CD4-positive, alpha-beta T cell treated with Interleukin-12 subunit alpha and Interleukin-12 subunit beta, for 1 hour (primary cell): ENCODE measurements around the gene PDLIM5.
"Not testable (repeated sequence)": the region's sequence is repeated elsewhere in the genome, so short reads cannot be mapped to it uniquely, and the experiment has no call there.

ENCODE experiments used
- DNase-seq: peaks from one replicate; pipeline ENCODE4 v3.0.0-alpha.2; 2020

Gene PDLIM5

GRCh38 chr4:94463771-94464170 is 12.0 kb downstream of the PDLIM5 start:
- no peak for DNase-seq

GRCh38 chr4:94466371-94466770 is 14.6 kb downstream of the PDLIM5 start:
- no peak for DNase-seq

GRCh38 chr4:94466923-94467322 is 15.2 kb downstream of the PDLIM5 start:
- no peak for DNase-seq

- DNase-seq: no peak
Observed at GRCh38 chr4:94468093-94468769, 16.5 kb downstream of the PDLIM5 start.

GRCh38 chr4:94469221-94469784 is 17.6 kb downstream of the PDLIM5 start:
- DNase-seq: no peak

GRCh38 chr4:94470132-94470531 is 18.4 kb downstream of the PDLIM5 start:
- no peak for DNase-seq

GRCh38 chr4:94470782-94471181 is 19.0 kb downstream of the PDLIM5 start:
- not testable (repeated sequence) for DNase-seq

- no peak for DNase-seq
Observed at GRCh38 chr4:94472056-94472826, 20.5 kb downstream of the PDLIM5 start.

GRCh38 chr4:94475050-94475449 is 23.3 kb downstream of the PDLIM5 start:
- no peak for DNase-seq

- no peak for DNase-seq
Observed at GRCh38 chr4:94475794-94476193, 24.1 kb downstream of the PDLIM5 start.

GRCh38 chr4:94477227-94477626 is 25.5 kb downstream of the PDLIM5 start:
- DNase-seq: no peak

GRCh38 chr4:94478805-94479204 is 27.1 kb downstream of the PDLIM5 start:
- not testable (repeated sequence) for DNase-seq

- no peak for DNase-seq
Observed at GRCh38 chr4:94479358-94480141, 27.8 kb downstream of the PDLIM5 start.

GRCh38 chr4:94480362-94480951 is 28.7 kb downstream of the PDLIM5 start:
- no peak for DNase-seq

- DNase-seq: no peak
Observed at GRCh38 chr4:94483895-94484294, 32.2 kb downstream of the PDLIM5 start.

- no peak for DNase-seq
Observed at GRCh38 chr4:94484818-94485217, 33.1 kb downstream of the PDLIM5 start.

- DNase-seq: no peak
Observed at GRCh38 chr4:94486372-94486801, 34.6 kb downstream of the PDLIM5 start.

- DNase-seq: no peak
Observed at GRCh38 chr4:94488670-94489069, 36.9 kb downstream of the PDLIM5 start.

- no peak for DNase-seq
Observed at GRCh38 chr4:94489098-94489497, 37.4 kb downstream of the PDLIM5 start.

GRCh38 chr4:94490437-94490836 is 38.7 kb downstream of the PDLIM5 start:
- DNase-seq: no peak

- DNase-seq: no peak
Observed at GRCh38 chr4:94491322-94491721, 39.6 kb downstream of the PDLIM5 start.

- no peak for DNase-seq
Observed at GRCh38 chr4:94495408-94495807, 43.7 kb downstream of the PDLIM5 start.

GRCh38 chr4:94497690-94498089 is 45.9 kb downstream of the PDLIM5 start:
- no peak for DNase-seq
